Stimulated activated CD8-positive, alpha-beta memory T cell treated with anti-CD3 and anti-CD28 coated beads, Interleukin-15, amount 100 ng/mL, for 1 hour (primary cell): ENCODE data around the gene CFAP44.
"Not testable (repeated sequence)": the region's sequence is repeated elsewhere in the genome, so short reads cannot be mapped to it uniquely, and the experiment has no call there.

ENCODE experiments used
- DNase-seq: peaks from one replicate; pipeline ENCODE4 v3.0.0-alpha.2; 2020; ENCODE audit warnings: low read depth

The CFAP44 gene

GRCh38 chr3:113441051-113441770 is at the start of gene CFAP44:
Gene CFAP44 (minus strand): TSS chr3:113441493. CDS start chr3:113433664, 7,829 bp downstream.
- DNase-seq = peak; percentile 17

- DNase-seq = no peak
Observed at GRCh38 chr3:113485161-113485609, 43.9 kb upstream of the CFAP44 start.

GRCh38 chr3:113468539-113468938 is 27.2 kb upstream of the CFAP44 start:
- no peak for DNase-seq

DNA sequence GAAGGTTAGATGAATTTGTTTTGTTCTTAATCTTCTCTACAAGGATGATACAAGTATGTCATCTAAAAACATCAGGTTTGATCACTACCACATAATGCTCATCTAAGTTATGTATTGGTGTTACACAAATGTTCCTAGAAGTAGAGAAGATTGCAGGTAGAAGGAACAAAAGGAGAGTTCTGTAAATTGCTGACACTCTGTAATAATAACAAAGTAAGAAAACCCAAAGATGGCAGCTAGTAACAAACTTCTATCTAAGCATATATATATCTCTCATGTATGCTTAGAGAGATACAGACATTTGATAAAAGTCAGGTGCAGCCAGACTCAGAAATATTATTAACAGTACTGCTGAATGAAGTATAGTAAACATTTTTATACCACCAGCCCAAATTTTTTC is 20.2 kb upstream of the CFAP44 start:
- DNase-seq = no peak

DNA sequence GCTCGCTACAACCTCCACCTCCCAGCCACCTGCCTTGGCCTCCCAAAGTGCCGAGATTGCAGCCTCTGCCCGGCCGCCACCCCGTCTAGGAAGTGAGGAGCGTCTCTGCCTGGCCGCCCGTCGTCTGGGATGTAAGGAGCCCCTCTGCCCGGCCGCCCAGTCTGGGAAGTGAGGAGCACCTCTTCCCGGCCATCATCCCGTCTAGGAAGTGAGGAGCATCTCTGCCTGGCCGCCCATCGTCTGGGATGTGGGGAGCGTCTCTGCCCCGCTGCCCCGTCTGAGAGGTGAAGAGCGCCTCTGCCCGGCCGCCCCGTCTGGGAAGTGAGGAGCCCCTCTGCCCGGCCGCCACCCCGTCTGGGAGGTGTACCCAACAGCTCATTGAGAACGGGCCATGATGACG is 17.3 kb upstream of the CFAP44 start:
- not testable (repeated sequence) for DNase-seq

- DNase-seq = no peak
Observed at GRCh38 chr3:113455446-113455845, 14.2 kb upstream of the CFAP44 start.

DNA sequence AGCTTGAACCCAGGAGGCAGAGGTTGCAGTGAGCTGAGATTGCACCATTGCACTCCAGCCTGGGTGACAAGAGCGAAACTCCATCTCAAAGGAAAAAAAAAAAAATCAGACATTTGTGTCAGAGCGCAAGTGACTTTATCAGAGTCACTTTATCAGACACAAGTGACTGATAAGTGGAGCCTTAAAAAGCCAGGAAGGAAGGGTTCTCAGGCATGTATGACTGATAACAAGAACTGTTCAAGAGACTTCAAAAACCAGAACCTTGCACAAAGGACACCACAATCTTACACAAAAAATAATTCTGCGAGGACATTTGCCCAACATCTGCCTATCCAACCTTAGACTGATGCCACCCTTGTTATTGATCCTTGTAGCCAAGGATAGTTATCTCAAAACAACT is 13.3 kb upstream of the CFAP44 start:
- DNase-seq = no peak

DNA sequence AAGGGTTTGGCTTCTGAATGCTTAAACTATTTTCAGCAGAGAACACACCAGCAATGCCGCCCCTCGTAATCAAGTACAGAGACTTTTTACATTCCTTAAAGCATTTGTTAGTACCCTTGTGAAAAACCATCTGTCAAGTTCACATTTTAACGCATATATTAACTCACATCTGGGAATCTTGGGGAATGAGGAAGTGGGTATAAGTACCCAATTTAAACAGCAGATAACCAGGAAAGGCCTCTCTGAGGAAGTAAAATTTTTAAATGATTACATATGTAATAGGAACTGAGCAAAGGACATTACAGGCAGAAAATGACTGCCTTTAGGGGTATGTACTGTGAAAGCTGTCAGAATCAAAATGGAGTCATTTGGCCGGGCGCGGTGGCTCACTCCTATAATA is 12.8 kb upstream of the CFAP44 start:
- DNase-seq = no peak

GRCh38 chr3:113450911-113451310 is 9.6 kb upstream of the CFAP44 start:
- no peak for DNase-seq

GRCh38 chr3:113439606-113440005 is 1.7 kb downstream of the CFAP44 start:
- DNase-seq = no peak

GRCh38 chr3:113438224-113438623 is 3.1 kb downstream of the CFAP44 start:
- DNase-seq = no peak

GRCh38 chr3:113437411-113437810 is 3.9 kb downstream of the CFAP44 start:
- no peak for DNase-seq

GRCh38 chr3:113436809-113437208 is 4.5 kb downstream of the CFAP44 start:
- DNase-seq = no peak

- no peak for DNase-seq
Observed at GRCh38 chr3:113431811-113432210, 9.5 kb downstream of the CFAP44 start.

DNA sequence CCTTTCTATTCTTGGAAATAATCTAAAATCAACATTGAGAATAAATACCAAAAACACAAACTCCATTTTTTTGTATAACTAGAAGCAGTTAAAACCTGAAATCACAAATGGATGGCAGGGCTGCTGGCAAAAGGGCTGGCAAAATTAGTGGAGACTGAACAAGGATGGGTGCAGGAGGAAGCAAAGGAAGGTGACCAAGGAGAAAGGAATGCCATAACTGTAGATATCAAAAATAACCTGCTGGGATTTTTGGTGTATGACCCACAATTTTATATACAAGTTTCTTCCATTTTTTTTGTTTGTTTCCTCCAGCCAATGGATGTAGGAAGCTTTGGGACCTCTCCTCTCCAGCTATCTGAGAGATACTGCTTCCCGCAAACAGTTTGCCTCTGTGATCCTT is 12.7 kb downstream of the CFAP44 start:
- no peak for DNase-seq

- DNase-seq = no peak
Observed at GRCh38 chr3:113423699-113424098, 17.6 kb downstream of the CFAP44 start.

DNA sequence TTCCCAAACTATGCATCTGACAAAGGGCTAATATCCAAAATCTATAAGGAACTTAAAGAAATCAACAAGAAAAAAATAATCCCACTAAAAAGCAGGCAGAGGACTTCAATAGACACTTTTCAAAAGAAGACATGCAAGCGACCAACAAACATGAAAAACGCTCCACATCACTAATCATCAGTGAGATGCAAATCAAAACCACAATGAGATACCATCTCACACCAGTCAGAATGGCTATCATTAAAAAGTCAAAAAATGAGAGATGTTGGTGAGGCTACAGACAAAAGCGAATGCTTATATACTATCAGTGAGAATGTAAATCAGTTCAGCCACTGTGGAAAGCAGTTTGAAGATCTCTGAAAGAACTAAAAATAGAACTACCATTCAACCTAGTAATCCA is 20.2 kb downstream of the CFAP44 start:
- no peak for DNase-seq

DNA sequence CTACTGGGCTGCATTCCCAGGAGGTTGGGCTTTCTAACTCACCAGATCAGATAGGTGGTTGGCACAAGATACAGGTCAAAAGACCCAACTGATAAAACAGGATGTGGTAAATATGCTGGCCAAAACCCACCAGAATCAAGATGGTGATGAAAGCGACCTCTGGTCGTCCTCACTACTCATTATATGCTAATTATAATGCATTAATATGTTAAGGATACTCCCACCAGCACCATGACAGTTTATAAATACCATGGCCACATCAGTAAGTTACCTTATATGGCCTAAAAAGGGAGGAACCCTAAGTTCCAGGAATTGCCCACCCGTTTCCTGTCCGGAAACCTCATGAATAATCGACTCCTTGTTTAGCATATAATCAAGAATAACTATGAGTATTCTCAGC is 31.6 kb downstream of the CFAP44 start:
- DNase-seq = no peak

DNA sequence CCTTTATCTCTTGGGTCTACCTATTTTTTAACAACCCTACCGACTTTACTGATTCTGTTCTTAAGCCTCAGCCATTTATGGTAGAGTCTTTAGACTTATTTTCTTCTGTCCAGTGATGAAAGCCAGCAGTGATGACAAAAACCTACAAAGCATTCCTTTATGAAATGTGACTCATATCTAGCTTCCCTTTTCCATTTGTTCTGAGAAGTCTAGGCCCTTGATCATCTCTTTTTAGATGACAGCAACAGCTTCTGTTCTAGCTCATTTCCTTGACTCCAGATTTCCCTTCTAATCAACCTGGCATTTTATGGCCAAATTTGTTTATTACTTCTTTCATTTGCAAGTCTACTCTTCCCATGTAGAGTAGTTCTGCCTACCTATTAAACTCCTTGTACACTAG is 36.1 kb downstream of the CFAP44 start:
- DNase-seq = no peak

DNA sequence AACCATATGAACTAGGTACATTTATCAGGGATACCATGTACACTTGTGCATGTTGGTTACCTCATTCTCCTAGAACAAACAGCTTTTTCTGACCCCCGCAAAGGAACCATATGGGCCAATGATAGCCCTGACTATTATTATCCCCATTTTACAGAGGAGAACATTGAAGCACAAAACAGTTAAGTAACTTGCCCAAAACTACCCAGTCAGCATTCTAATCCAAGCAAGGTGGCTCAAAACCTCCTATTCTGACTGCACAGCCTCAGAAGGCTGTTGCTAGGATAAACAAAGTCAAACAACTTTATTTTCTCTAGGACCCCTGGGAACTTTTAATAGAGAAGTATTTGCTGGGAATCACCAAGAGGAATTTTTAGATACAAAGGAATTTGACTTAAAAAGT is 36.7 kb downstream of the CFAP44 start:
- no peak for DNase-seq
